ENCODE results near the gene TNS1. TPM values are rescaled to one million over a fixed set of nuclear protein-coding genes. Genes with fewer than 3 reads are reported as not detected.

Gene TNS1
- total RNA-seq, 6 experiments from 2014 or later, result 113 to 139 (median 126) TPM

DNA sequence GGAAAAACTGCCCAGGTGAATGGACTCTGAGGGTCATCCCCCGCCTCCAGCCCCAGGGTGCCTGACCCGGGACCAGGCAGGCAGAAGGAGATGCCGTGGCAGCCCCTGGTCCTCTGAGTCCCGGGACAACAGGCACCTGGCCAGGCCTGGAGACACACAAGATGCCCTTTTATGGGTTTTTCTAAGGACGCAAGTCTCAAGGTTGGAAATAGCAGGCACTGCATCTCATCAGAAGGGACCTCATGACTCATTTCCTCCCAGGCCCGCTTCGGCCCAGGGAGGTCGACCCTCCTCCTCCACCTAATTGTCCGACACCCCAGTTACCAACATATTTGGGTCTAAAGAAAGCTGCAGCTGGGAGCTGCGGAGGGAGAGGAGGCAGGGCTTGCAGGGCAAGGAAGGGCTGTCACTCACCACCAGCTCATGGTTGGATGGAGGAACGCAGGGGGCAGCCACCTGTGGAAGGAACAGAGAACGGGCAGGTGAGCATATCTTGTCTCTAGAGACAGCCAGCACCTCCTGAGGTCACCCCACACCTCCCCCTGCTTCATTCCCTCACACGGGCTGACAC, 82.9 kb downstream of the TNS1 start:
- Mint-ChIP-seq H3K27me3 (ENCODE audit: insufficient read depth) (no peaks in the 10 kb centered on the region; the same call in 1 of the 2 replicates), H3K9me3 (no peaks in the 10 kb centered on the region), H3K36me3 (ENCODE audit: low read depth) (peaks cover 18% of the 10 kb centered on the region), H3K4me3 (peak overlapping the region; percentile 84), H3K27ac (peak overlapping the region; percentile 89), H3K4me1 (ENCODE audit: low read depth) (peaks cover 85% of the 10 kb centered on the region)
- DNase-seq, result peak; percentile 72
- TF ChIP-seq, protein P1, sequence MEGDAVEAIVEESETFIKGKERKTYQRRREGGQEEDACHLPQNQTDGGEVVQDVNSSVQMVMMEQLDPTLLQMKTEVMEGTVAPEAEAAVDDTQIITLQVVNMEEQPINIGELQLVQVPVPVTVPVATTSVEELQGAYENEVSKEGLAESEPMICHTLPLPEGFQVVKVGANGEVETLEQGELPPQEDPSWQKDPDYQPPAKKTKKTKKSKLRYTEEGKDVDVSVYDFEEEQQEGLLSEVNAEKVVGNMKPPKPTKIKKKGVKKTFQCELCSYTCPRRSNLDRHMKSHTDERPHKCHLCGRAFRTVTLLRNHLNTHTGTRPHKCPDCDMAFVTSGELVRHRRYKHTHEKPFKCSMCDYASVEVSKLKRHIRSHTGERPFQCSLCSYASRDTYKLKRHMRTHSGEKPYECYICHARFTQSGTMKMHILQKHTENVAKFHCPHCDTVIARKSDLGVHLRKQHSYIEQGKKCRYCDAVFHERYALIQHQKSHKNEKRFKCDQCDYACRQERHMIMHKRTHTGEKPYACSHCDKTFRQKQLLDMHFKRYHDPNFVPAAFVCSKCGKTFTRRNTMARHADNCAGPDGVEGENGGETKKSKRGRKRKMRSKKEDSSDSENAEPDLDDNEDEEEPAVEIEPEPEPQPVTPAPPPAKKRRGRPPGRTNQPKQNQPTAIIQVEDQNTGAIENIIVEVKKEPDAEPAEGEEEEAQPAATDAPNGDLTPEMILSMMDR (IDR thresholded peaks at IDR 0.05), result no peak

DNA sequence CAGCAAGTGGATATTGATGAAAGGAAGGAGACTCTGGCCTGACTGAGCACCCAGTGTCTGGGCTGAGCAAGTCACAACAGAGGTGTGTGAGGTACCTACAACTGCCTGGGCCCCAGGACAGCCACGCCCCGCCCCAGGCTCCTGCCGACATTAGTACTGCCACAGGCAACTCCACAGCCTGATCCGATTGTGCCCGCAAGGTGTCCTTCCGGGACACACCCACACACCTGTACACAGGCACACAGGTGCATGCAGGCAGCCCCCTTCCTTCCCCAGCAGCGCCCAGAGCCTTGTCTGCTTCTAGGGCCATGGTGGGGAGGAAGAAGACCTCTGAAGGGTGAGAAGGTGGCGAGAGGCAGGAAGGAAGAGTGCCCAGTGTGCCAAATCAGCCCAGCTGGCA, 83.6 kb downstream of the TNS1 start:
- peak overlapping the region; percentile 89 for H3K27ac Mint-ChIP-seq

DNA sequence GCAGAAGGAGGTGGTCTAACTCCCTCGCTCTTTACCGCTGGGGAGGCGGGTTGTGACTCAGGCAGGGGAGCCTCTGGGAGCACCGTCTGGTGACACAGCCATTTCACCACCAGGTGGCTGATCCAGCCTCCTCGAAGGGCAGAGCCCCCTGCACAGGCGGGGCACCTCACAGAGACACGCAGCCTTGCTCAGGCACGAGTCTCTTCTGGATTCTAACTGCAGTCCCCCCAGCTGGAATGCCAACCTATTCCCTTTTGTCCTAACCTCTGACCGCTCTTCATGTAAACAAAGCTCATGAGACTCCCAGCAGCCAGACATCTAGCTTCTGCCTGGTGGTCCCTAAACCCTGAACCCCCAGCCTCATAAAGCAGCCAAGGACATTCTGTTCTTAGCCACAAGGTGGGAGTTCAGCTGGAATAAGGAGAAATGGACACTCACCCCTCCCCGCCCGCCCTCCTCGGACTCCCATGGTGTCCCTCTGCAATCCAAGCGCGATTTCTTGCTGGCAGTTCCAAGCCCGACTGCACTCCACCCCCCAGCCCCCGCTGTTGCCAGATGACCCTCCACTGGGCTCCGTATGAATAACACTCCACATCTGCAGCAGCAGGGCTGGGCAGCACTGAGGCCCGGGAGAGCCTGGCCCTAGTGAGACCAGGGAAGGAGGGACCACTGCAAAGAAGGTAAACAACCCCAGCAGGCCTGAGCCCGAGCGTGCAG, 84.3 kb downstream of the TNS1 start:
- Mint-ChIP-seq H3K4me1 (ENCODE audit: low read depth) (peaks cover 84% of the 10 kb centered on the region), H3K27me3 (ENCODE audit: insufficient read depth) (peaks cover 6% of the 10 kb centered on the region; the same call in 1 of the 2 replicates), H3K9me3 (no peaks in the 10 kb centered on the region), H3K27ac (peak overlapping the region; percentile 89), H3K36me3 (ENCODE audit: low read depth) (peaks cover 27% of the 10 kb centered on the region), H3K4me3 (no peak overlapping the region)
- no peak for DNase-seq
- TF ChIP-seq, protein P1 (IDR thresholded peaks at IDR 0.05), result no peak; the same call in none of the 2 replicates

More for the DNA sequence above, 83.6 kb downstream of the TNS1 start:
- Mint-ChIP-seq H3K4me1 (ENCODE audit: low read depth) (peaks cover 82% of the 10 kb centered on the region), H3K36me3 (ENCODE audit: low read depth) (peaks cover 20% of the 10 kb centered on the region), H3K4me3 (peak overlapping the region; percentile 84; the same call in 1 of the 2 replicates), H3K27me3 (ENCODE audit: insufficient read depth) (peaks cover 1% of the 10 kb centered on the region; the same call in 1 of the 2 replicates), H3K9me3 (no peaks in the 10 kb centered on the region)
- TF ChIP-seq, protein P1 (IDR thresholded peaks at IDR 0.05), result no peak
- DNase-seq, result no peak

DNA sequence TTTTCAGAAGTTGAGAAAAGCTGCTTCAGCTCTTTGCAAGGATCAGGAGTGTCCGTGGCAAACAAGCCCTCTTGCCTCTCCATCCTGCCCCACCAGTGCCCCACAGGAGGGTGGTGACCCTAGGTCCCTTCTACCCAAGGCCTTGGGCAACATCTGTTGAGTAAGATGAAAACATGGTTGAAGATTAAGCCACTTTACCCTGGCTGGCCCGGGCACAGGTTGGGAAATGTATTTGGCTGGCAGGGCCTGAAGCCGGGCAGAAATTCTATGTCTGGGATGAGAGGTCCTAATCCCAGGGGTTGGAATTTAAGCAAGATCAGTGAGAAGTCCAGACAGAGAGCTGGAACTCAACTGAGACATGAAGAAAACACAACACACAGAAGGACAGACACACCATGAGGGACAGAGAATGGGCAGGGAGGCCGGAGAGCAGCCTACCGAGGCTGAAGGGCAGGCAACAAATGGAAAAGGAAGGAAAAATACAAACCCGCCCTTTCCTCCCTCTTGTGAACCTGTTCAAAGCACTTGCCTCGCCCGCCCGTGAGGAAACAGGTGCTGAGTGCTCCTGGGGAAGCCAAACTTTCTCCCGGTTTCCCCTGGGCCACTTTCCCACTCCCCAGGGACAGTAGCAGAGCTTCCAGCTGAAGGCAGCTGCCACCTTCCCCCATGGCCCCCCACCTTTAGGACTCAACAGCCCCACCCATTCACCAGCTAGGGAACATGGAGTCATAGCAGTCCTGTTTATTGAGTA, 86.1 kb downstream of the TNS1 start:
- H3K4me1 Mint-ChIP-seq (ENCODE audit: low read depth), result peaks cover 84% of the 10 kb centered on the region
- H3K27me3 Mint-ChIP-seq (ENCODE audit: insufficient read depth), result peaks cover 7% of the 10 kb centered on the region
- H3K36me3 Mint-ChIP-seq (ENCODE audit: low read depth), result peaks cover 29% of the 10 kb centered on the region
- TF ChIP-seq, protein P1 (IDR thresholded peaks at IDR 0.05), result no peak
- H3K27ac Mint-ChIP-seq, result 0 out of 2 replicates have a peak overlapping the region, but pooled peaks have one; percentile 45
- DNase-seq, result no peak
- H3K4me3 Mint-ChIP-seq, result no peak overlapping the region
- no peaks in the 10 kb centered on the region for H3K9me3 Mint-ChIP-seq

DNA sequence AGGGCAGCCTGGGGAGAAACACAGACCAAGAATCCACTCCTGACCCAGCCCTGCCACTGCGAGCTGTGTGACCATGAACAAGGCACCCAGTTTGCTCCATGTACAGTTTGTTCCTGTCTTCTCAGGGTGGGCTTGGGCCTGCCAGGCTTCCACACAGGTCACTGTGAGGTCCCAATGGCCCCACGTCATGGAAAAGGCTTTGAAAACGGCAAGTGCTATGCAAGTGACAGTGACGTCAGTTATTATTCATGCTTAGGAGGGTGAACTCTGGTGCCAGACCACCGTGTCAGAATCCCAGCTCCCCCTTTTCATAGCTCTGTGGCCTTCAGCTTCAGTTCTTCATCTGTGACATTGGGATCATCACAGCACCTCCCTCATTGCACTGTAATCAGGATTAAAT, 87.1 kb downstream of the TNS1 start:
- TF ChIP-seq, protein P1 (IDR thresholded peaks at IDR 0.05), result no peak
- peaks cover 84% of the 10 kb centered on the region for H3K4me1 Mint-ChIP-seq (ENCODE audit: low read depth)
- no peak overlapping the region for H3K27ac Mint-ChIP-seq
- H3K27me3 Mint-ChIP-seq (ENCODE audit: insufficient read depth), result peaks cover 9% of the 10 kb centered on the region
- no peak for DNase-seq
- no peak overlapping the region for H3K4me3 Mint-ChIP-seq
- no peaks in the 10 kb centered on the region for H3K9me3 Mint-ChIP-seq
- H3K36me3 Mint-ChIP-seq (ENCODE audit: low read depth), result peaks cover 32% of the 10 kb centered on the region

Data from HFFc6 (cell line).